NCI-H1417 treated with DMSO at 0.1 percent for 48 hours (cell line): ENCODE results near the gene SND1.

Source experiments
- DNase-seq: peaks from one replicate; lab custom pipeline; 2025; lab: John Stamatoyannopoulos, UW

Gene SND1

GRCh38 chr7:127683776-127684681 is 32.0 kb downstream of the SND1 start:
- peak; percentile 27 for DNase-seq

GRCh38 chr7:127689194-127689772 is 37.3 kb downstream of the SND1 start:
- no peak for DNase-seq

DNA sequence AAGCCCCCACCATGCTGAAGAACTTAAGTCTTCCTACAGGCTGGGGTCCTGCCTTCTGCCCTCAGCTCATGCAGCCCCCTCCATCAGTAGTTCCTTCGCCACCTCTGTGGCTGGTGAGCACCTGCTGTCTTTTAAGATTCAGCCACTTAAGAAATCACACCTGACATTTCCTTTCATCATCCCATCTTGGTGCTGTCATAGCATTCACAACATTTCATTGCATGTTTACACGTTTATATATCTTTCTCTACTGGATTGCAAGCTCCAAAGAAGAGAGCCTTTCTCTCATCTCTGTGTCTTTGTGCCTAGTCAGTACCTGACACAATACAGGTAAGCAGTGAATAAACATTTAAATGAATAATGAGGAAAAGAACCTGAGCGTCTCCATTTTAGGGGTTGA is 38.3 kb downstream of the SND1 start:
- no peak for DNase-seq

DNA sequence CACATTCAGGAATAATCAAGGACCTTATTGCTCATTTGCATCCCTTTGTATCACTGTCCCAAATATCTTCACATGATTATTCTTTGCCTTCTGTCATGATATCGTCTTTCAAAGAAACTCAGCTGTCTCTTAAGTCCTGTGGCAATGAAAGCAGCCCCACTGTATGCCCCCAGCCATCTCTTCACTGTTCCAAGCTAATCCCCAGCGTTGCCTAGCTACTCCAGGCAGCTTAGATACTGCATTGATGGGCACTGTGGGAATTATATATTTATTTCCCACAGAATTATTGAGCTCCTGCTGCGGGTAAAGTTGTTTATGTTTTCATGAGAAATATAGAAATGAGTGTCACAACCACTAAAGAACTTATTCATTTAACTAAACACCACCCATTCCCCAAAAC is 38.8 kb downstream of the SND1 start:
- no peak for DNase-seq

DNA sequence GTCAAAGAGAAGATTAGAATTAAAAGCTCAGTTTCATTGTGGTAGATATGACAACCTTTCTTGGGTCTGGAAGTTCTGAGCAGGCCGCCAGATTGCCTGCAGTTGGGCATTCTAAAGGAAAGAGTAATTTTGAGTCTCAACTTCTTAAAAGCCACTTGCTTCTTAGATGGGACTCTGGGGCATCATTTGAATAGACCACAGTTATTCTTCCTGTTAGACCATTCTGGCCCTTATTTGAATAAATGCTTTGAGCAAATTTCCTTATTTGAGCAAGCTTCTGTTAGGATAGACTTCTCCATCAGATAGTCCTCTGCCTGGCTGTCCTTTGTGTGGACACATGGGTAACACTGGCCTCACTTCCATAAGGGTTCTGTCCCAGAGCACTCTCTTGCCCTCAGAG is 40.2 kb downstream of the SND1 start:
- no peak for DNase-seq

DNA sequence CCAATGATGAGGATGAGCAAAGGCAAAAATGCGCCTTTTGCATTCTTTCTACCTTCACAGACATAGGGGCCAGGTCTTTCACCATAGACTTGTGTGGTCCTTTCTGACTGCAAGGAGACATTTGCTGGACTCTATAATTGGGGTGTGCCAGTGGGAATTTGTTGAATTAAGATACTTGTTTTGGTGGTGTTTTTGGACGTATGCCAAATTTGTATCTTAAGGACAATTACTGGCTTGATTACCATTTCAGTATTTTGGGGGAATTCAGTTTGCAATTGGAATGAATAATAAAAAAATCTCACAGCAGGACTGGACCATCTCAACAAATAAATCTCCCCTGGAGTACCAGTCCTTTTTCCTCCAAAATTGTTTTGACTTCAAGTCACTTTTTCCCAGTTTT is 47.9 kb downstream of the SND1 start:
- no peak for DNase-seq

DNA sequence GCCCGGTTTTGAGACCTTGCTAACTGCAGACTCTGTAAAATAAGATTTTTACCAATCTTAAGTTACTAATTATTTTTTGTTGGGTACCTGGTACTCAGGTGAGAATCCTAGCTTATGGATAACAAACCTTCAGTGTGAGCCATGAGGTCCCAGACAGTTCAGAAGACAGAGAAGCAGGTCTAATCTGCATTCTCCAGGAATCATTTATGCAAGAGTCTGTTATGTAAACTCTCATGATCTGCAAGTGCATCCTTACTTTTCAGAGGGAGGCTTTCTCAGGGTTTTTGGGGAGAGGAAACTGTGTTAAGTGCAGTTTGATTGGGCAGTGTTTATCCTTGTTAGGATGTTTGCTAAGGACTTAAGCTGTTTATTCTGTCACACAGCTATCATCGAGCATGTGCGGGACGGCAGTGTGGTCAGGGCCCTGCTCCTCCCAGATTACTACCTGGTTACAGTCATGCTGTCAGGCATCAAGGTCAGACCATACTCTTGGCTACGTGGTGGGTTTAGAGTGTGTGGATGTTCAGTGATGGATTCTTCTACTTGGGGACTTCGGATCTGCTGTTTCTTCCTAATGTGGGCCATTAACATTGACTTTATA is 50.2 kb downstream of the SND1 start:
- DNase-seq: no peak

- DNase-seq: no peak
Observed at GRCh38 chr7:127702938-127703337, 50.9 kb downstream of the SND1 start.

DNA sequence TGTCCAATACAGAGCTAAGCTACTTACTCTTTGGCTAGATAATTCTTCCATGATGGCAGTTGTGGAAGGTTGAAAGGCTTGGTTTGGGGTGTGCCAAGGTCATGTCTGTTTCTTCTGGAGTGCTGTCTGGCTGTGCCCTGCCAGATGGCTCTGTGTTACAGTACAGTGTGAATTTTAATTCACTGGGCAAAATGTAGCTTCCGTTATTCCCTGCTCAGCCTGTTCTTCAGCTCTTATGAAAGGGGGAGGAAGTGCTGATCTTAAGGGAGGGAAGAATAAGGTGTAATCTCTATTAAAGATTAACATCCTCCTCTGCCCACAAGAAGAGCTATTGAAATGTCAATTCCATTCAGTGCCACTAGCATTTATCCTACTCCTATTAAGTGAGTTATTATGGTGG is 52.2 kb downstream of the SND1 start:
- no peak for DNase-seq

- no peak for DNase-seq
Observed at GRCh38 chr7:127705461-127705959, 53.5 kb downstream of the SND1 start.

DNA sequence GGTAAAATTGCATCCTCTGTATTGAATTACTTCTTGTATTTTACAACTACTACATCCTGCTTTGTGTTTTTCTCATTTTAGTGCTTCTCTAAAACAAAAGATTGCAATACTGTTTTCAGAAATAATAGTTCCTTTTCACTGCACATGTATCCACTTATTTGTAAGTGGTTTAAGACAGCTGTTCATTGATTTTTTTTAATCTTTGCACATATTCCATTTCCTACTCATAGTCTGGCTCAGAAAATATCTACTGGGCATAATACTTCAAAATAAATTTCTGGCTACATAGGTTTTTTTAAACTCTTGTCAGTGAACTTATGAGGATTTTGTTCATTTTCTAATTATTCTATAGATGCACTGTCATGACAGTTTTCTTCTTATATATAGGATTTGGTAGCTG is 54.8 kb downstream of the SND1 start:
- no peak for DNase-seq

DNA sequence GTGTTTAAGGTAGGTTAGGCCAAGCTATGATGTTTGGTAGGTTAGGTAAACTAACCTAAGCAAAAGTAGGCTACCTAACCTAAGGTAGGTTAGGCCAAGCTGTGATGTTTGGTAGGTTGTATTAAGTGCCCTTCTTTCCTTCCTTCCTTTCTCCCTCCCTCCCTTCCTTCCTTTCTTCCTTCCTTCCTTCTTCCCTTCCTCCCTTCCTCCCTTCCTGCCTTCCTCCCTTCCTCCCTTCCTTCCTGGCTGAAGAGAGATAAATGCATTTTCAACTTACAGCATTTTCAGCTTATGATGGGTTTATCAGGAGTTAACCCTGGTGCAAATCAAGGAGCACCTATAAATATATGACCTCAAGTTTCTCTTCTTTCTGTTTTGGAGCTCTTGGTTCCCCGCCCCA is 56.2 kb downstream of the SND1 start:
- no peak for DNase-seq

- peak; percentile 56 for DNase-seq
Observed at GRCh38 chr7:127708788-127709187, 56.8 kb downstream of the SND1 start.

- no peak for DNase-seq
Observed at GRCh38 chr7:127710635-127711034, 58.6 kb downstream of the SND1 start.

GRCh38 chr7:127711872-127712271 is 59.9 kb downstream of the SND1 start:
- DNase-seq: no peak

- DNase-seq: no peak
Observed at GRCh38 chr7:127713006-127713405, 61.0 kb downstream of the SND1 start.

DNA sequence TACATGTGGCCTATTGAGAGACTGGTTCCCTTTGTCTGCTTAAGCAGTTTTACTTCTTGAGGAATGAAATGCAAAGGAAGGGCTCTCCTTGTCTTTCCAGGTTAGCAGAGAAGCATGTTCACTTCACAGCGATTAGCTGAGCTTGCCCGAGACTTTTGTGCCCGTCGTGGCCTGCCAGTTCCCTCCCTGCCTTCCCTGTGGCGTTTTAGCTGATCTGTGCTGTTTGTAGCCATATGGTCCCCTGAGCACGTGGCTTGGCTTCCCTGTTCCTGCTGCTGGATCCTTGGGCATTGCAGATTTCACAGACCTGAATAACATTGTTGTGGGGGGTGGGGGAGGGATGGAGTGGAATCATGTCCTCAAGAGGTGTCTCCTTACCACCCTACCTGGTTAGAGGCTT is 61.8 kb downstream of the SND1 start:
- no peak for DNase-seq

GRCh38 chr7:127715272-127715671 is 63.3 kb downstream of the SND1 start:
- DNase-seq: no peak

- no peak for DNase-seq
Observed at GRCh38 chr7:127715901-127716300, 63.9 kb downstream of the SND1 start.

- no peak for DNase-seq
Observed at GRCh38 chr7:127717502-127718339, 65.7 kb downstream of the SND1 start.

DNA sequence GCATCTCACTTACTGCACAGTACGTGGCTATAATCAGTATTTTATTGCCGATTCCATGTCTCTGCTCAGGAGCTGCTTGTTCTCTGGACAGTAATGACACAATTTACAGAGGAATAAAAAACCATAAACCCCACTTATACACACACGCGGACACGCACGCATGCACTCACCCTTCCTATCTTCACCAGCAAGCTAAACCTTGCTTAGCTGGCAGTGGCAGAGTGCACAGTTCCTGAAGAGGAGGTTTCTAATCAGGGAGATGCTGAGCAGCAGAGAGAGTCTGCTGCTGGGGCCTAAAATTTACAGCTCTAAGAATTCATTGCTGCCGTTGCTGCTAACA is 66.3 kb downstream of the SND1 start:
- DNase-seq: no peak

GRCh38 chr7:127726476-127726875 is 74.5 kb downstream of the SND1 start:
- DNase-seq: no peak
